Right atrium auricular region (tissue), 2 donors: Measurements from ENCODE around the gene CIBAR2. TPM values are rescaled to one million over a fixed set of nuclear protein-coding genes. Genes with fewer than 3 reads are reported as not detected.
A peak's percentile ranks its signal among the peaks of the same experiment; 100 is the strongest.

ENCODE experiments used
- DNase-seq: peaks from one replicate; pipeline ENCODE4 v3.0.0-alpha.2; 2019; ENCODE audit warnings: low spot score
- H3K27ac ChIP-seq, 2 donors: fragments of 200-600 bp; sonication (generic); 1 replicate in 1 of 2; 2 replicates in 1 of 2; pipeline ENCODE4 v1.5.1; 2016 to 2019
- H3K27me3 ChIP-seq, 2 donors: fragments of 200-600 bp; sonication (generic); one replicate each; pipeline versions ENCODE4 v1.5.1 to v1.6.0; 2017 to 2019
- H3K36me3 ChIP-seq: fragments of 200-600 bp; sonication (generic); one replicate; pipeline ENCODE4 v1.5.1; 2016
- H3K4me1 ChIP-seq, 2 donors: fragments of 200-600 bp; sonication (generic); one replicate each; pipeline versions ENCODE4 v1.5.1 to v1.6.0; 2017 to 2019
- H3K4me3 ChIP-seq, 2 donors: fragments of 200-600 bp; sonication (generic); 1 replicate in 1 of 2; 2 replicates in 1 of 2; pipeline ENCODE4 v1.5.1; 2017 to 2019; ENCODE audit warnings: mild to moderate bottlenecking in 1 of 2, moderate library complexity in 1 of 2
- H3K9me3 ChIP-seq, 2 donors: fragments of 200-600 bp; sonication (generic); one replicate each; pipeline ENCODE4 v1.5.1; 2019
- CTCF ChIP-seq, 2 donors: fragments of 200-600 bp; sonication (generic); IDR thresholded peaks; one replicate each; pipeline ENCODE4 v1.5.1; 2019; ENCODE audit warnings: antibody characterized with exemption in 2 of 2
- total RNA-seq, 2 donors: library from RNA; depleted of rRNA; stranded (reverse); fragments of >200 nt; gene quantifications; one replicate each; pipeline ENCODE4 v1.1.0, GENCODE V29; 2016

CIBAR2 gene
- total RNA-seq, 2 donors from 2014 or later = not detected

GRCh38 chr16:85077576-85078125, 34.6 kb downstream of the CIBAR2 start:
- no peak for TF ChIP-seq CTCF (IDR thresholded peaks at IDR 0.05)
- Histone ChIP-seq H3K27me3 (no peaks in the 10 kb centered on the region), H3K9me3 (no peaks in the 10 kb centered on the region), H3K36me3 (peaks cover 28% of the 10 kb centered on the region), H3K4me1 (peaks cover 0 to 8% of the 10 kb centered on the region in 2 donors), H3K27ac (no peak overlapping the region), H3K4me3 (no peak overlapping the region)
- no peak for DNase-seq

GRCh38 chr16:85077039-85077438, 35.2 kb downstream of the CIBAR2 start:
- Histone ChIP-seq H3K27me3 (no peaks in the 10 kb centered on the region), H3K36me3 (peaks cover 28% of the 10 kb centered on the region), H3K27ac (no peak overlapping the region), H3K4me3 (no peak overlapping the region), H3K4me1 (peaks cover 0 to 13% of the 10 kb centered on the region in 2 donors), H3K9me3 (no peaks in the 10 kb centered on the region)
- no peak for DNase-seq
- TF ChIP-seq CTCF (IDR thresholded peaks at IDR 0.05) = no peak

GRCh38 chr16:85075236-85075924, 36.9 kb downstream of the CIBAR2 start:
- no peak overlapping the region for H3K4me3 ChIP-seq
- H3K9me3 ChIP-seq = no peaks in the 10 kb centered on the region
- H3K36me3 ChIP-seq = peaks cover 32% of the 10 kb centered on the region
- DNase-seq = no peak
- H3K27me3 ChIP-seq = no peaks in the 10 kb centered on the region
- no peak for TF ChIP-seq CTCF (IDR thresholded peaks at IDR 0.05)
- peaks cover 0 to 13% of the 10 kb centered on the region in 2 donors for H3K4me1 ChIP-seq
- no peak overlapping the region for H3K27ac ChIP-seq

- H3K4me1 ChIP-seq = peaks cover 0 to 13% of the 10 kb centered on the region in 2 donors
- TF ChIP-seq CTCF (IDR thresholded peaks at IDR 0.05) = no peak
- no peak overlapping the region for H3K27ac ChIP-seq
- no peak overlapping the region for H3K4me3 ChIP-seq
- H3K36me3 ChIP-seq = peaks cover 28% of the 10 kb centered on the region
- H3K27me3 ChIP-seq = no peaks in the 10 kb centered on the region
- H3K9me3 ChIP-seq = no peaks in the 10 kb centered on the region
- no peak for DNase-seq
Observed at GRCh38 chr16:85074225-85074914, 37.9 kb downstream of the CIBAR2 start.

- Histone ChIP-seq H3K4me3 (no peak overlapping the region), H3K9me3 (no peaks in the 10 kb centered on the region), H3K27me3 (no peaks in the 10 kb centered on the region), H3K4me1 (peaks cover 0 to 13% of the 10 kb centered on the region in 2 donors), H3K36me3 (peaks cover 22% of the 10 kb centered on the region), H3K27ac (no peak overlapping the region)
- DNase-seq = peak; percentile 85
- TF ChIP-seq CTCF (IDR thresholded peaks at IDR 0.05) = no peak
Observed at GRCh38 chr16:85072947-85073346, 39.3 kb downstream of the CIBAR2 start.
